BLaER1 treated with 17β-estradiol and CSF1 and Interleukin-3, amounts not matched to agents 10 nM and 100 nM (cell line): ENCODE measurements around the gene SETD1B.
"Not testable (repeated sequence)": the region's sequence is repeated elsewhere in the genome, so short reads cannot be mapped to it uniquely, and the experiment has no call there.

Experiments used
- H3K27ac ChIP-seq, 11 experiments: shearing (Covaris generic); formaldehyde crosslinking; 2 replicates each; pipeline ENCODE4 v1.8.1; 2022
- H3K27me3 ChIP-seq, 11 experiments: shearing (Covaris generic); formaldehyde crosslinking; 2 replicates each; pipeline ENCODE4 v1.8.1; 2022
- H3K36me3 ChIP-seq, 11 experiments: shearing (Covaris generic); formaldehyde crosslinking; 2 replicates each; pipeline ENCODE4 v1.8.1; 2022
- H3K4me1 ChIP-seq, 10 experiments: shearing (Covaris generic); formaldehyde crosslinking; 2 replicates each; pipeline ENCODE4 v1.8.1; 2022
- H3K4me2 ChIP-seq, 11 experiments: shearing (Covaris generic); formaldehyde crosslinking; 2 replicates each; pipeline ENCODE4 v1.8.1; 2022
- H3K4me3 ChIP-seq, 10 experiments: shearing (Covaris generic); formaldehyde crosslinking; 2 replicates each; pipeline ENCODE4 v1.8.1; 2022
- H3K9ac ChIP-seq, 11 experiments: shearing (Covaris generic); formaldehyde crosslinking; 2 replicates each; pipeline ENCODE4 v1.8.1; 2022
- H3K9me3 ChIP-seq, 11 experiments: shearing (Covaris generic); formaldehyde crosslinking; replicated peaks in 1 of 11; 2 replicates each; pipeline ENCODE4 v1.8.1; 2022
- H4K20me1 ChIP-seq, 11 experiments: shearing (Covaris generic); formaldehyde crosslinking; 2 replicates each; pipeline ENCODE4 v1.8.1; 2022
- Cebpa-rat ChIP-seq, 11 experiments: shearing (Covaris generic); IDR thresholded peaks; 2 replicates each; pipeline ENCODE4 v1.8.1; 2022

SETD1B gene

GRCh38 chr12:121803861-121804416 lies at the start of gene SETD1B:
TSS of gene SETD1B (plus strand) at chr12:121804009. CDS start at chr12:121804738, 729 bp downstream.
- Histone ChIP-seq H3K27me3 (no peaks in the 10 kb centered on the region), H3K4me1 (peaks cover 22 to 35% (median 33%) of the 10 kb centered on the region in 10 experiments), H4K20me1 (peaks cover 30 to 42% (median 38%) of the 10 kb centered on the region in 11 experiments), H3K4me2 (peak within 1 kb of the TSS; percentile 97 to 100 (median 99)), H3K9ac (peak within 1 kb of the TSS; percentile 98 to 100 (median 100)), H3K4me3 (peak within 1 kb of the TSS; percentile 84 to 94 (median 88)), H3K9me3 (no peaks in the 10 kb centered on the region), H3K36me3 (peaks cover 16 to 37% (median 26%) of the 10 kb centered on the region in 11 experiments), H3K27ac (peak within 1 kb of the TSS; percentile 99 to 100 (median 100))
- no peak for TF ChIP-seq Cebpa-rat (IDR thresholded peaks at IDR 0.05)

DNA sequence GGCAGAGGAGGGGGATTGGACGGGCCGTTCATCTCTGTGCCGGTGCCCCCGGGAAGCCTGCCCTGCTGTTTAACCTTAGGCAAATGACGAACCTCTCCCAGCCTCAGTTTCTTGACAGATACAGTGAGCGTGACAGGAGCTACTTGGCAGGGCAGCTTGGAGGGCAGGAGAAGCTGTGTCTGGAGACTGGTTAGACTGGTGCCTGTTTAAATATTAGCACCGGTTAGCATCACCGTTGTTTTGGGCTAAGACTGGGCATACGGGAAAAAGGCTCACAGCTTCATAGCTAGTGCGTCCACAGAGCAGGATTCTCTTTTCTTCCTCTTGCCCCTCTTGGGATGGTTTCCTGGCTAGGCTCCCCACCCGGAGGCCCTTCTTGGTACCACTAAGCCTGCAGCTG lies 49.0 kb upstream of the SETD1B start:
- peaks cover 0 to 51% (median 21%) of the 10 kb centered on the region in 11 experiments; a peak in 16 of 22 replicates for H3K36me3 ChIP-seq
- TF ChIP-seq Cebpa-rat (IDR thresholded peaks at IDR 0.05): no peak

GRCh38 chr12:121755591-121755990 lies 48.2 kb upstream of the SETD1B start:
- Histone ChIP-seq H3K9me3 (no peaks in the 10 kb centered on the region), H3K27me3 (no peaks in the 10 kb centered on the region), H3K27ac (peak overlapping the region in 3 of 11 experiments; percentile 5 to 55 (median 11); a peak in 2 of 22 replicates), H4K20me1 (no peaks in the 10 kb centered on the region; a peak in 1 of 22 replicates), H3K4me1 (peaks cover 12 to 29% (median 25%) of the 10 kb centered on the region in 10 experiments), H3K4me3 (no peak overlapping the region), H3K9ac (0 out of 22 replicates have a peak overlapping the region, but pooled peaks of 1 of the 11 experiments have one; percentile 34), H3K36me3 (peaks cover 0 to 43% (median 15%) of the 10 kb centered on the region in 11 experiments; a peak in 14 of 22 replicates), H3K4me2 (peak overlapping the region in 9 of 11 experiments; percentile 28 to 83 (median 58); a peak in 16 of 22 replicates)
- TF ChIP-seq Cebpa-rat (IDR thresholded peaks at IDR 0.05): no peak

More for the DNA sequence above, 49.0 kb upstream of the SETD1B start:
- Histone ChIP-seq H3K9me3 (no peaks in the 10 kb centered on the region), H3K4me3 (no peak overlapping the region), H3K27me3 (no peaks in the 10 kb centered on the region), H3K27ac (peak overlapping the region in 3 of 11 experiments; percentile 5 to 55 (median 11); a peak in 3 of 22 replicates), H3K9ac (no peak overlapping the region), H3K4me2 (peak overlapping the region in 8 of 11 experiments; percentile 51 to 83 (median 64); a peak in 5 of 22 replicates), H4K20me1 (no peaks in the 10 kb centered on the region; a peak in 1 of 22 replicates), H3K4me1 (peaks cover 12 to 29% (median 25%) of the 10 kb centered on the region in 10 experiments)

GRCh38 chr12:121758536-121758935 lies 45.3 kb upstream of the SETD1B start:
- H3K9me3 ChIP-seq, H4K20me1 ChIP-seq, H3K27me3 ChIP-seq, H3K9ac ChIP-seq, H3K27ac ChIP-seq, H3K4me3 ChIP-seq, H3K4me2 ChIP-seq: not testable (repeated sequence)
- peaks cover 12 to 29% (median 25%) of the 10 kb centered on the region in 10 experiments for H3K4me1 ChIP-seq
- H3K36me3 ChIP-seq: peaks cover 0 to 33% (median 6%) of the 10 kb centered on the region in 11 experiments; a peak in 10 of 22 replicates

- no peaks in the 10 kb centered on the region for H3K9me3 ChIP-seq
- H3K4me2 ChIP-seq: no peak overlapping the region
- no peak overlapping the region for H3K9ac ChIP-seq
- no peak overlapping the region for H3K4me3 ChIP-seq
- H3K36me3 ChIP-seq: peaks cover 0 to 39% (median 14%) of the 10 kb centered on the region in 11 experiments; a peak in 10 of 22 replicates
- no peak for TF ChIP-seq Cebpa-rat (IDR thresholded peaks at IDR 0.05)
- no peaks in the 10 kb centered on the region for H3K27me3 ChIP-seq
- H3K4me1 ChIP-seq: peaks cover 0 to 22% (median 20%) of the 10 kb centered on the region in 10 experiments; a peak in 17 of 20 replicates
- no peak overlapping the region for H3K27ac ChIP-seq
- H4K20me1 ChIP-seq: no peaks in the 10 kb centered on the region; a peak in 1 of 22 replicates
Measured at GRCh38 chr12:121762269-121762668, 41.5 kb upstream of the SETD1B start.

DNA sequence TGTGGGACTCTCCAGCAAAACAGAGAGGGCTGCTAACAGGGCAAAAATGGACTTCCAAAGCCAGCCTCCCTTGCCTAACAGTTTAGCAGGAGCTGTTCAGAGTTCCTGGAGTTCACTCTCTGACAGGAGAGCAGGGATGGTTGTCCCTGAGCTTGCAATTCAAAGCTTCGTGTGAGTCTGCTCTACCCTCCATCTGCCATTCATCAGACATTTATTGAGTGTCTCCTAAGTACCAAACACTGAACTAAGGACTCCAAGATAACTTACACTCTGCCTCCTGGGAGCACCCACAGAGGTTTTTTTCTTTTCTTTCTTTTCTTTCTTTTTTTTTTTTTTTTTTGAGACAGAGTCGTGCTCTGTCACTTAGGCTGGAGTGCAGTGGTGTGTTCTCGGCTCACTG lies 39.0 kb upstream of the SETD1B start:
- Histone ChIP-seq H4K20me1 (no peaks in the 10 kb centered on the region; a peak in 2 of 22 replicates), H3K4me3 (no peak overlapping the region), H3K9ac (no peak overlapping the region), H3K9me3 (no peaks in the 10 kb centered on the region), H3K27ac (no peak overlapping the region), H3K4me2 (no peak overlapping the region), H3K36me3 (peaks cover 0 to 31% (median 11%) of the 10 kb centered on the region in 11 experiments; a peak in 8 of 22 replicates), H3K4me1 (peaks cover 5 to 46% (median 40%) of the 10 kb centered on the region in 10 experiments; a peak in 19 of 20 replicates), H3K27me3 (no peaks in the 10 kb centered on the region)
- no peak for TF ChIP-seq Cebpa-rat (IDR thresholded peaks at IDR 0.05)

GRCh38 chr12:121765573-121765972 lies 38.2 kb upstream of the SETD1B start:
- Histone ChIP-seq H3K27me3 (no peaks in the 10 kb centered on the region), H3K9ac (no peak overlapping the region), H3K4me3 (no peak overlapping the region), H3K4me2 (peak overlapping the region in 4 of 11 experiments; percentile 2 to 61 (median 34); a peak in 2 of 22 replicates), H3K27ac (no peak overlapping the region), H3K36me3 (peaks cover 0 to 31% (median 11%) of the 10 kb centered on the region in 11 experiments; a peak in 8 of 22 replicates), H3K4me1 (peaks cover 12 to 54% (median 48%) of the 10 kb centered on the region in 10 experiments; a peak in 19 of 20 replicates), H4K20me1 (no peaks in the 10 kb centered on the region; a peak in 2 of 22 replicates), H3K9me3 (no peaks in the 10 kb centered on the region)
- TF ChIP-seq Cebpa-rat (IDR thresholded peaks at IDR 0.05): no peak

DNA sequence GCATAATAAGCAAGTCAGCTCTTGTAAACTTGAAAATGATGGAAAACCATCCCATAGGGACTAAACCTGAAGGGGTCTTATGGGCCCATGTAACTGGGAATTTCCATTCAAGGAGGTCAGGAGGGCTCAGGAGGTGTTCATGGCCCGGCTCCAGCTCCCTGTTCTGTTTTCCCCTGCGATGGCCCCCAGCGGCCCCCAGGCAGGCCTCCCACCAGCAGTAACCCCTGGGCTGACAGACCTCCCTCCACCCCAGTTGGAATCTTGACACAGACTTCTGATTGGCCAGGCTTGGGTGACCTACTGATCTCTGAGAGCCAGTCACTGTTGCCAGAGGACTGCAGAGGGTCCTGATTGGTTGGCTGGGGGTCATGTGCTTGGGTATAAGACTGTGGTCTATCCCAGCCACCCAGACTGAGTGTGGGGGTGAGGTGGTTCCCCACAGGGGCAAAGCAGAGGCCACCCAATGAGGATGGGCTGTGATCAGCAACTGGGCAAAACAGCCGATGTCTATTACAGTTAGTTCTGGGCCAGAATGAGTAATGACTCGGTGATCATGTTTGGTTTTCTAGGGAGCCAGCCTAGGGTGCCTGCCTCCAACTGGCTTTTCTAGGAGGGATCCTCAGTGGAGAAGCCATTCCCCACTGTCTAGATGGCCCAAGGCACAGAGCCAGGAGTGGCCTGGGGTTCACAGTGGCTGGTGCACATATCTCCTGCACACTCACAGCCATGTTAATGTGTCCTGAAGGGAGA lies 37.3 kb upstream of the SETD1B start:
- no peaks in the 10 kb centered on the region for H3K9me3 ChIP-seq
- peaks cover 12 to 62% (median 54%) of the 10 kb centered on the region in 10 experiments; a peak in 19 of 20 replicates for H3K4me1 ChIP-seq
- no peak for TF ChIP-seq Cebpa-rat (IDR thresholded peaks at IDR 0.05)
- H3K4me2 ChIP-seq: peak overlapping the region in 9 of 11 experiments; percentile 30 to 79 (median 65); a peak in 18 of 22 replicates
- no peaks in the 10 kb centered on the region; a peak in 2 of 22 replicates for H4K20me1 ChIP-seq
- H3K9ac ChIP-seq: no peak overlapping the region
- no peak overlapping the region for H3K4me3 ChIP-seq
- H3K27me3 ChIP-seq: no peaks in the 10 kb centered on the region
- peaks cover 0 to 31% (median 10%) of the 10 kb centered on the region in 11 experiments; a peak in 8 of 22 replicates for H3K36me3 ChIP-seq
- H3K27ac ChIP-seq: peak overlapping the region in 3 of 11 experiments; percentile 19 to 70 (median 21); a peak in 6 of 22 replicates
